IMR-90 (cell line): ENCODE measurements around the gene PAK6. TPM values are rescaled to one million over a fixed set of nuclear protein-coding genes. Genes with fewer than 3 reads are reported as not detected.

Experiments
- ATAC-seq: fragments of 200-7000 bp; cut with Tn5 transposase; 2 replicates; pipeline ENCODE4 v1.9.1; 2020; ENCODE audit warnings: low read depth, mild to moderate bottlenecking, moderate library complexity
- BruUV-seq: library from RNA; stranded (reverse); fragments of 400-500 nt; replicated peaks from 2 replicates; lab custom pipeline; 2021; lab: Mats Ljungman, UMichigan
- CTCF ChIA-PET: fragments of 300-600 bp; formaldehyde crosslinking; extraction: SDS; loops from one replicate; lab custom pipeline; 2021; ENCODE audit warnings: antibody characterized with exemption; lab: Yijun Ruan, JAX
- POLR2A ChIA-PET: fragments of 300-600 bp; sonication (Branson Sonifier 250); formaldehyde crosslinking; loops from one replicate; lab custom pipeline; 2022; ENCODE audit warnings: antibody characterized with exemption; ENCODE audit not compliant: unreplicated experiment; lab: Charles Lee
- DNase-seq: peaks from one replicate; pipeline ENCODE4 v3.0.0; 2013
- H2AFZ ChIP-seq: replicated peaks from 2 replicates; pipeline ENCODE3; 2013; ENCODE audit warnings: low read length, mild to moderate bottlenecking; ENCODE audit not compliant: poor library complexity
- H2AK5ac ChIP-seq: 2 replicates; pipeline ENCODE4 v1.6.1; 2013; ENCODE audit warnings: low read depth, low read length, inconsistent platforms
- H2AK9ac ChIP-seq: replicated peaks from 2 replicates; pipeline ENCODE3; 2013; ENCODE audit warnings: mild to moderate bottlenecking, low read depth, low read length, moderate library complexity; ENCODE audit not compliant: poor library complexity
- H2BK120ac ChIP-seq: 2 replicates; pipeline ENCODE4 v1.6.1; 2013; ENCODE audit warnings: low read depth, low read length, inconsistent platforms
- H2BK15ac ChIP-seq: 3 replicates; pipeline ENCODE4 v1.6.1; 2013; ENCODE audit warnings: low read depth, low read length, inconsistent platforms
- H2BK20ac ChIP-seq: 2 replicates; pipeline ENCODE4 v1.6.1; 2013; ENCODE audit warnings: low read depth, mild to moderate bottlenecking, inconsistent platforms, low read length, moderate library complexity
- H2BK5ac ChIP-seq: 2 replicates; pipeline ENCODE4 v1.6.1; 2013; ENCODE audit warnings: mild to moderate bottlenecking, low read depth, low read length, inconsistent platforms; ENCODE audit not compliant: poor library complexity, severe bottlenecking
- H3K14ac ChIP-seq: replicated peaks from 2 replicates; pipeline ENCODE4 v1.6.1; 2013; ENCODE audit warnings: low read depth, low read length, inconsistent platforms
- H3K18ac ChIP-seq: 2 replicates; pipeline ENCODE4 v1.6.1; 2013; ENCODE audit warnings: low read depth, low read length, control low read depth
- H3K23ac ChIP-seq: 2 replicates; pipeline ENCODE4 v1.6.1; 2013; ENCODE audit warnings: low read depth, low read length, inconsistent platforms
- H3K27ac ChIP-seq: 2 replicates; pipeline ENCODE4 v1.5.1; 2013; ENCODE audit warnings: mild to moderate bottlenecking, control low read depth, low read length; ENCODE audit not compliant: insufficient read depth
- H3K27me3 ChIP-seq: 2 replicates; pipeline ENCODE4 v1.6.1; 2013; ENCODE audit warnings: low read length; ENCODE audit not compliant: control insufficient read depth, insufficient read depth
- H3K36me3 ChIP-seq: 2 replicates; pipeline ENCODE4 v1.6.1; 2013; ENCODE audit warnings: low read length, mixed read lengths; ENCODE audit not compliant: control insufficient read depth, insufficient read depth
- H3K4ac ChIP-seq: 2 replicates; pipeline ENCODE4 v1.6.1; 2013; ENCODE audit warnings: low read depth, low read length, inconsistent platforms
- H3K4me1 ChIP-seq: 2 replicates; pipeline ENCODE4 v1.6.1; 2013; ENCODE audit warnings: low read length, mixed read lengths; ENCODE audit not compliant: control insufficient read depth, insufficient read depth
- H3K4me2 ChIP-seq: 2 replicates; pipeline ENCODE4 v1.6.1; 2013; ENCODE audit warnings: low read depth, mild to moderate bottlenecking, control low read depth, low read length, moderate library complexity
- H3K4me3 ChIP-seq: 2 replicates; pipeline ENCODE4 v1.5.1; 2013; ENCODE audit warnings: low read depth, mild to moderate bottlenecking, control low read depth, low read length, moderate library complexity; ENCODE audit not compliant: insufficient read depth
- H3K56ac ChIP-seq: 2 replicates; pipeline ENCODE4 v1.6.1; 2013; ENCODE audit warnings: low read length, inconsistent platforms; ENCODE audit not compliant: insufficient read depth; ENCODE audit errors: extremely low read depth
- H3K79me1 ChIP-seq, 2 experiments: 2 replicates each; pipeline ENCODE4 v1.6.1; 2013; ENCODE audit warnings: low read length in 2 of 2, inconsistent platforms in 1 of 2, low read depth in 1 of 2
- H3K9ac ChIP-seq: 2 replicates; pipeline ENCODE4 v1.6.1; 2013; ENCODE audit warnings: low read depth, low read length, control low read depth
- H3K9me1 ChIP-seq: 2 replicates; pipeline ENCODE4 v1.6.1; 2013; ENCODE audit warnings: low read length, inconsistent platforms; ENCODE audit not compliant: insufficient read depth
- H3K9me3 ChIP-seq: 2 replicates; pipeline ENCODE4 v1.6.1; 2013; ENCODE audit warnings: low read length; ENCODE audit not compliant: control insufficient read depth, insufficient read depth
- H4K20me1 ChIP-seq: 2 replicates; pipeline ENCODE4 v1.6.1; 2013; ENCODE audit warnings: low read length, inconsistent platforms; ENCODE audit not compliant: insufficient read depth
- H4K5ac ChIP-seq: 2 replicates; pipeline ENCODE4 v1.6.1; 2013; ENCODE audit warnings: mild to moderate bottlenecking, low read depth, low read length, control low read depth
- H4K8ac ChIP-seq, 2 experiments: 2 replicates each; pipeline ENCODE4 v1.6.1; 2013; ENCODE audit warnings: low read depth in 2 of 2, low read length in 2 of 2, control low read depth in 1 of 2, inconsistent platforms in 1 of 2
- H4K91ac ChIP-seq: 2 replicates; pipeline ENCODE4 v1.6.1; 2013; ENCODE audit warnings: low read depth, low read length, inconsistent platforms; ENCODE audit not compliant: insufficient read depth
- BHLHE40 ChIP-seq: fragments of 150-350 bp; IDR thresholded peaks from 2 replicates; pipeline ENCODE4 v1.6.1; 2016; ENCODE audit warnings: mild to moderate bottlenecking, low read depth, low read length
- CEBPB ChIP-seq: IDR thresholded peaks from 2 replicates; pipeline ENCODE4 v1.6.1; 2012; ENCODE audit warnings: low read depth, low read length, improper control_type of control experiment
- CHD1 ChIP-seq: IDR thresholded peaks from 2 replicates; pipeline ENCODE4 v1.6.1; 2012; ENCODE audit warnings: low read depth, low read length, improper control_type of control experiment
- FOS ChIP-seq: fragments of 150-350 bp; IDR thresholded peaks from 2 replicates; pipeline ENCODE4 v1.6.1; 2016; ENCODE audit warnings: low read depth, low read length
- MXI1 ChIP-seq: IDR thresholded peaks from 2 replicates; pipeline ENCODE4 v1.6.1; 2012; ENCODE audit warnings: low read depth, mild to moderate bottlenecking, low read length, moderate library complexity, borderline replicate concordance
- POLR2A ChIP-seq: IDR thresholded peaks from 2 replicates; pipeline ENCODE4 v1.6.1; 2012; ENCODE audit warnings: mild to moderate bottlenecking, low read depth, low read length
- RAD21 ChIP-seq: IDR thresholded peaks from 2 replicates; pipeline ENCODE4 v1.6.1; 2012; ENCODE audit warnings: low read length, improper control_type of control experiment
- RCOR1 ChIP-seq: IDR thresholded peaks from 2 replicates; pipeline ENCODE4 v1.6.1; 2012; ENCODE audit warnings: mild to moderate bottlenecking, low read length, improper control_type of control experiment; ENCODE audit not compliant: insufficient replicate concordance
- RFX5 ChIP-seq: IDR thresholded peaks from 2 replicates; pipeline ENCODE4 v1.8.0; 2012; ENCODE audit warnings: low read depth, mild to moderate bottlenecking, low read length, moderate library complexity
- SMC3 ChIP-seq: fragments of 150-350 bp; IDR thresholded peaks from 2 replicates; pipeline ENCODE4 v1.6.1; 2016; ENCODE audit warnings: low read depth, mild to moderate bottlenecking, antibody characterized with exemption, low read length, moderate library complexity
- dilution Hi-C: fragments of 300-500 bp; cut with HindIII; formaldehyde crosslinking; loops from one replicate; pipeline ENCODE4 v1.14.3; 2018; ENCODE audit warnings: low sequenced_read_pairs; ENCODE audit not compliant: unreplicated experiment
- in situ Hi-C: fragments of 300-500 bp; cut with MboI; formaldehyde crosslinking; loops from 3 replicates; pipeline ENCODE4 v1.14.3; 2019; ENCODE audit warnings: low sequenced_read_pairs, inconsistent platforms, mixed read lengths
- intact Hi-C: fragments of 100-400 bp; cut with micrococcal nuclease; formaldehyde crosslinking; loops from 2 replicates; pipeline ENCODE4 v1.10.0; 2022
- polyA plus RNA-seq, 3 experiments: library from polyadenylated mRNA; depleted of rRNA; stranded (reverse); fragments of >200 nt; gene quantifications; 2 replicates each; pipeline ENCODE4 v1.2.3, GENCODE V29; 2012; ENCODE audit warnings: low replicate concordance in 1 of 3
- total RNA-seq: library from RNA; depleted of rRNA; stranded (reverse); fragments of >200 nt; gene quantifications from 2 replicates; pipeline ENCODE4 v1.2.3, GENCODE V29; 2012
- TF ChIP-seq, protein P1 (sequence below): conservative IDR thresholded peaks from 2 replicates; pipeline ENCODE4 v1.5.1; 2012; ENCODE audit warnings: mild to moderate bottlenecking, low read depth, low read length, improper control_type of control experiment
- TF ChIP-seq, protein P2 (sequence below): fragments of 150-350 bp; IDR thresholded peaks from 2 replicates; pipeline ENCODE4 v1.6.1; 2016; ENCODE audit warnings: low read depth, mild to moderate bottlenecking, low read length, moderate library complexity, borderline replicate concordance

PAK6 gene
- total and polyA plus RNA-seq, 2 of the 4 experiments (the other 2 are of a cell fraction): 0.21 TPM; not detected in 1

DNA sequence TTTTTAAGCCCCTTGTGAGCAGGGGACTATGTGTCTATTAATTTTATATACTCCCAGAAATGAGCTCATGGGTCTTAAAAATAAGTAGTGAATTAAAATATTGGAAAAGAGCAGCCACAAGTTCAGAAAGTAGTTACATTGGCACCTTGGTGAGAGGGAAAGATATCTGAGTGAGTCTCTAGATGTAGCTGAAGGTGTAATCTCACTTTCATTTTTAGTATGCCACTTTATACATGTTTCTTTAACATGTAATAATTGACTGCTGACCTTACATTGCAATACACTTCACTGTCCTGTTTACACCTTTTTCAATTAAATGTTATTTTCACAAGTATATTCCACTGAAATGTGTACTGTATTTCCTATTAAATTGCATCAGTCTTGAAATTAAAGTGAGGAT, 12.1 kb upstream of the PAK6 start:
- Histone ChIP-seq H2BK20ac (no peak overlapping the region), H4K8ac (no peak overlapping the region), H3K4me1 (no peaks in the 10 kb centered on the region), H3K56ac (no peak overlapping the region), H4K91ac (no peak overlapping the region), H3K4me3 (no peak overlapping the region), H3K23ac (no peak overlapping the region), H3K4me2 (no peak overlapping the region), H3K4ac (no peak overlapping the region), H3K9me3 (no peaks in the 10 kb centered on the region), H3K79me1 (no peaks in the 10 kb centered on the region; a peak in 1 of 4 replicates), H3K27ac (no peak overlapping the region), H2BK120ac (no peak overlapping the region), H3K27me3 (no peaks in the 10 kb centered on the region), H2AK9ac (no peak overlapping the region), H3K14ac (no peak overlapping the region), H3K9ac (no peak overlapping the region), H4K20me1 (no peaks in the 10 kb centered on the region), H3K9me1 (no peaks in the 10 kb centered on the region), H3K18ac (no peak overlapping the region), H2BK15ac (no peak overlapping the region), H3K36me3 (no peaks in the 10 kb centered on the region), H2AFZ (no peak overlapping the region), H2BK5ac (no peak overlapping the region), H2AK5ac (no peak overlapping the region), H4K5ac (no peak overlapping the region)
- in situ Hi-C loops: no loop called here
- no TSS peak for BruUV-seq
- no peak for ATAC-seq
- ChIA-PET CTCF (interaction anchor here (1.1 to 1.6 kb wide), 3 partner anchors 9 to 181 kb away, joined by 3 to 7 read pairs (median 3); no protein-coding TSS in a partner anchor), POLR2A (no interaction called here)
- intact Hi-C loops: no loop called here
- dilution Hi-C loops: no loop called here
- TF ChIP-seq MXI1 (no peak), RAD21 (no peak), RFX5 (no peak), BHLHE40 (no peak), SMC3 (no peak), CHD1 (no peak), FOS (no peak), POLR2A (no peak), RCOR1 (no peak), CEBPB (no peak)
- TF ChIP-seq, protein P1, sequence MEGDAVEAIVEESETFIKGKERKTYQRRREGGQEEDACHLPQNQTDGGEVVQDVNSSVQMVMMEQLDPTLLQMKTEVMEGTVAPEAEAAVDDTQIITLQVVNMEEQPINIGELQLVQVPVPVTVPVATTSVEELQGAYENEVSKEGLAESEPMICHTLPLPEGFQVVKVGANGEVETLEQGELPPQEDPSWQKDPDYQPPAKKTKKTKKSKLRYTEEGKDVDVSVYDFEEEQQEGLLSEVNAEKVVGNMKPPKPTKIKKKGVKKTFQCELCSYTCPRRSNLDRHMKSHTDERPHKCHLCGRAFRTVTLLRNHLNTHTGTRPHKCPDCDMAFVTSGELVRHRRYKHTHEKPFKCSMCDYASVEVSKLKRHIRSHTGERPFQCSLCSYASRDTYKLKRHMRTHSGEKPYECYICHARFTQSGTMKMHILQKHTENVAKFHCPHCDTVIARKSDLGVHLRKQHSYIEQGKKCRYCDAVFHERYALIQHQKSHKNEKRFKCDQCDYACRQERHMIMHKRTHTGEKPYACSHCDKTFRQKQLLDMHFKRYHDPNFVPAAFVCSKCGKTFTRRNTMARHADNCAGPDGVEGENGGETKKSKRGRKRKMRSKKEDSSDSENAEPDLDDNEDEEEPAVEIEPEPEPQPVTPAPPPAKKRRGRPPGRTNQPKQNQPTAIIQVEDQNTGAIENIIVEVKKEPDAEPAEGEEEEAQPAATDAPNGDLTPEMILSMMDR: no peak
- TF ChIP-seq, protein P2, sequence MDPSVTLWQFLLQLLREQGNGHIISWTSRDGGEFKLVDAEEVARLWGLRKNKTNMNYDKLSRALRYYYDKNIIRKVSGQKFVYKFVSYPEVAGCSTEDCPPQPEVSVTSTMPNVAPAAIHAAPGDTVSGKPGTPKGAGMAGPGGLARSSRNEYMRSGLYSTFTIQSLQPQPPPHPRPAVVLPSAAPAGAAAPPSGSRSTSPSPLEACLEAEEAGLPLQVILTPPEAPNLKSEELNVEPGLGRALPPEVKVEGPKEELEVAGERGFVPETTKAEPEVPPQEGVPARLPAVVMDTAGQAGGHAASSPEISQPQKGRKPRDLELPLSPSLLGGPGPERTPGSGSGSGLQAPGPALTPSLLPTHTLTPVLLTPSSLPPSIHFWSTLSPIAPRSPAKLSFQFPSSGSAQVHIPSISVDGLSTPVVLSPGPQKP: no peak
- no peak for DNase-seq
